GM18517 (cell line): Measurements from ENCODE around the gene PRKAR1B.
"Not testable (repeated sequence)": the region's sequence is repeated elsewhere in the genome, so short reads cannot be mapped to it uniquely, and the experiment has no call there.

Experiments
- ATAC-seq: cut with Tn5 transposase; IDR thresholded peaks from one replicate; pipeline ENCODE4 v1.9.1; 2021; ENCODE audit warnings: mild to moderate bottlenecking, moderate library complexity; ENCODE audit not compliant: unreplicated experiment

PRKAR1B gene

GRCh38 chr7:672891-673290 is 54.2 kb downstream of the PRKAR1B start:
- no peak for ATAC-seq

DNA sequence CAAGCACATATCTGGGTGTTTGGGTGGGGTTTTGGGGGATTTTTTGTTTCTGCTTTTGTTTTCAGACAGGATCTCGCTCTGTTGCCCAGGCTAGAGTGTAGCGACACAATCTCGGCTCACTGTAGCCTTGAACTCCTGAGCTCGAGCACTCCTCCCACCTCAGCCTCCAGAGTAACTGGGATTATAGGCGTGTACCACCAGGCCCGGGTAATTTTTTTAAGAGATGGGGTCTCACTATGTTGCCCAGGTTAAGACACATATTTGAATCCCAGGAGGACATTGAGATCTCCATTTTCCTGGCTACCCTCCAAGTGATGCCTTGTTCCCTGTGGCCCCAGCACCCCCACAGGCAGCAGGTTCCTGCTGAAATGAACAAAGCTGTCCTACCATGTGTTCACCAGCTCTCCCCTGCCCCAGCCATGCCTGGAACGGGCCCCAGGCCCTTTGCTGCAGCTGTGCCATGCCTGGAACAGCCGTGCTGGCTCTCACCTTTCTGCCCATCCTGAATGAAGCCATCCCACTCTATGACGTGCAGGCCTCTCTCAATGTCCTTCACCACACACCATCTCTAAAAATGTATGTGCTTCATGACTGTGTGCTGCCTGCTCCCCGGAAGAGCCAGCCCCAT is 55.6 kb downstream of the PRKAR1B start:
- ATAC-seq: no peak

- ATAC-seq: no peak
Observed at GRCh38 chr7:670501-671390, 56.3 kb downstream of the PRKAR1B start.

GRCh38 chr7:668958-669357 is 58.1 kb downstream of the PRKAR1B start:
- no peak for ATAC-seq

GRCh38 chr7:668139-668931 is 58.7 kb downstream of the PRKAR1B start:
- ATAC-seq: no peak

DNA sequence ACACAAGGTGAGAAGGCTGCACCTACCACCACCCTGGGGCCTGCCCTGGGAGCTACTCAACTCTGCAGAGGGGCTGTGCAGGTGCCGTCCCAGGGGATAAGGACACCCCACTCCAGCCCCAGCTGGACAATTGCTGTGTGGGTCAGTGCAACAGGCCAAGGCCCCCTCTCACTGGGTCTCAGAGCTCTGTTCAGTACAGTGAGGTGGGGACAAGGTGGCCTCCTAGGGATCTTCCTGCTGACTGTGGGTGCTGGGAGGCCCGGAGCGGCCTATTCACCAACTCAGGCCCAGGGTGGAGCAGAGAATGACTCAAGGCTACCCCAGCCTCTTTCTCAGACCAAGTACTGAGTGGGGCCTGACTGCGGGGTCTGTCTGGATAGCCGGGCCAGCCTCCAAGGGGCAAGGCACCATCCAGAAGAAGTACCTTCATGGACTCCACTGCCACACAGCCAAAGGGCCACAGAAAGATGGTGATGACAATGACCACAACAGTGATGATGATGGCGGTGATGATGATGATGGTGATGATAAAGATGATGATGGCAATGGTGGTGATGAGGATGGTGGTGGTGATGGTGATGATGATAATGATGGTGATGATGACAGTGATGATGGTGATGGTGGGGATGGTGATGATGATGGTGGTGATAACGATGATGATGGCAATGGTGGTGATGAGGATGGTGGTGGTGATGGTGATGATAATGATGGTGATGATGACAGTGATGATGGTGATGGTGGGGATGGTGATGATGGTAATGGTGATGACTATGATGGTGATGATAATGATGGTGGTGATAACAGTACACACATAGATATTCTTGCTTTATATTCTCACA is 60.4 kb downstream of the PRKAR1B start:
- no peak for ATAC-seq

- ATAC-seq: no peak
Observed at GRCh38 chr7:665736-666453, 61.2 kb downstream of the PRKAR1B start.

DNA sequence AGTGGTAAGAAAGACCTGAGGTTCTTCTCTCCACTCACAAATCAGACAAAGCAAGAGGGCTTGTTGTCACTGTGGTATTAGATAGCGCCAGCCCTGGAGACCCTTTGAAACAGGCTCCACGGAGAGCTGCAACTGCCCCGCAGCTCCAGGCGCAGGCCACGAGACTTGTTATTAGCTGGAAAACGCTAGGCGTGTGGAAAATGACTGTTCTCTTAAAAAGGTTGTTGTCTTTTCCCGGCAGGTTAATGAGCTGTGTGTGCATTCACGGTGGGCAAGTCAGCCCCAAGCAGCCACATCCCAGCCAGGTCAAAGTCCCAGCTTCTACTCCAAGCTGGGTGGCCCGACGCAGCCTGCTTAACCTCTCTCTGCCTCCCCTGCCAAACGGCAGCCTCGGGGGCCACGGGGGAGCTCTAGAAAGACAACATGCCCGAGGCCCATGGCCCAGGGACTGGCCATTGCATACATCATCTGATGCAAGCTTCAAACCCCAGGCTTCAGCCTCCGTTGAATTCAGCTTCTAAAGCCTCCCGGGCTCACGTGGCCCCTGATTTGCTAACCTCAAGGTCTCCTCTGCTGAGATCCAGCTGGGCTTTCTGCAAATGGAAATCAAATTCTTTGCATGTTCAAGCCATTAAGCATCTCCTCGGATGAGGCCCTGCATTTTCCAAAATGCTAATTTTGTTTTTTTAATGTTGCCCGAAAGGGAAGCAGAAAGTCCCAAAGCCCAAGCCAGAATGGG is 61.9 kb downstream of the PRKAR1B start:
- ATAC-seq: no peak

DNA sequence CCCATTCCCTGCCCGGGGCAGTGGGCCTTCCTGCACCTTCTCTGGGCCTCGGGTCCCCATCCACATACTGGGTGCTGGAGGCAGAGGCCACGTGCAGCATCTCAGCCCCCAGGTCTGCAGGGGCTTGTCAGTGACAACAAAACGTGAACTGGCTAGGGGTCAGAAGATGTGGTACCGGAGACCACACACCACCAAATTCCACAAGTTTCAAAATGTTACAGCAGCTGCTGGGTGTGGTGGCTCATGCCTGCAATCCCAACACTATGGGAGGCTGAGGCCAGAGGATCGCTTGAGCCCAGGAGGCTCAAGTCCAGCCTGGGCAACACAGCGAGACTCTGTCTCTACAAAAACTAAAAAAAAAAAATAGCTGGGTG is 62.7 kb downstream of the PRKAR1B start:
- ATAC-seq: no peak

DNA sequence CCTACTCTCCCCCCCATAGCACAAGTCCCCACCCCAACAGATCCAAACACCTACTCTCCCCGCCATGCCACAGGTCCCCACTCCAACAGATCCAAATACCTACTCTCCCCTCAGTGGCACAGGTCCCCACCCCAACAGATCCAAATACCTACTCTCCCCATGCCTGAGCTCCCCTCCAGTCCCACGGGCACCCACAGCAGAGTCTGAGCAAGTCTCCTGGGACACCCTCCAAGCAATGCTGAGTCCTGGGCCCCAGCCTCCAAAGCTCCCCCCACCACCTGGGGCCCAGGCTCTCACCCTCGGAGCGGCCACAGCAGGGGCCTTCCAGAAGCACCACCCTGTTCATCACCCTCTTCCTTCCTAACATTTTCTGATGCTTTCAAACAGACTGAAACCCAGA is 64.5 kb downstream of the PRKAR1B start:
- no peak for ATAC-seq

- no peak for ATAC-seq
Observed at GRCh38 chr7:659996-660395, 67.1 kb downstream of the PRKAR1B start.

GRCh38 chr7:659306-659847 is 67.7 kb downstream of the PRKAR1B start:
- ATAC-seq: no peak

DNA sequence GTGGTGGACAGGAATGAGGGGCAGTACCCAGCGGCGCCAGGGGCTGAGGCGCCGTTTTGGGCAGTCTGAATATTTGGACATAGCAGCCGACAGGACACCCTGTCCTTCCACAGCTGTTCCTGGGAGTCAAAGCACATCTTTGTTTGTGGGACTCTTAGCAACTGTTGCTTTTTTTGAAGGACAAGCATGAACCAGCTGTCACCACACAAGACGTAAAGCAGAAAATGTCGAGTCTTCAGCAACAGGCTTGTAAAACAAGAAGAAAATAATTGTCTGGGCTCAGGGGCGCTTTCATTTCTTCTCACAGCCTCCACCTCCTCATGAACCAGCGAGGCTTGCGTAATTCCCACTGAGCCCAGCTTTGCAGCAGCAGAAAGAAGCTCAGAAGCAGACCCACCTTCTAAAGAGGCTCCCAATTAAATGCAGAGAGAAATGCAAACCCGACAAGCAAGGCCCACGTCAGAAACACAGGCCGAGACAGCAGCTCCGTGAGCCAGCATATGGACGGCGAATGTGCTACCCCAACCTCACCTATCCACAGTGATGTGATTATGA is 69.4 kb downstream of the PRKAR1B start:
- ATAC-seq: no peak

DNA sequence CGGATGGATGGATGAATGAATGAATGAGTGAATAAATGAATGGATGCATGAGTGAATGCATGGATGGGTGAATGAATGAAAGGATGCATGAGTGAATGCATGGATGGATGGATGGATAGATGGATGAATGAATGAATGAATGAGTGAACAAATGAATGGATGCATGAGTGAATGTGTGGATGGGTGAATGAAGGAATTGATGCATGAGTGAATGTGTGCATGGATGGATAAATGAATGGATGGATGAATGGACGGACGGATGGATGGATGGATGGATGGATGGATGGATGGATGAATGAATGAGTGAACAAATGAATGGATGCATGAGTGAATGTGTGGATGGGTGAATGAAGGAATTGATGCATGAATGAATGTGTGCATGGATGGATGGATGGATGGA is 70.1 kb downstream of the PRKAR1B start:
- ATAC-seq: not testable (repeated sequence)

- no peak for ATAC-seq
Observed at GRCh38 chr7:655758-656157, 71.3 kb downstream of the PRKAR1B start.

GRCh38 chr7:653829-654764 is 73.0 kb downstream of the PRKAR1B start:
- no peak for ATAC-seq

DNA sequence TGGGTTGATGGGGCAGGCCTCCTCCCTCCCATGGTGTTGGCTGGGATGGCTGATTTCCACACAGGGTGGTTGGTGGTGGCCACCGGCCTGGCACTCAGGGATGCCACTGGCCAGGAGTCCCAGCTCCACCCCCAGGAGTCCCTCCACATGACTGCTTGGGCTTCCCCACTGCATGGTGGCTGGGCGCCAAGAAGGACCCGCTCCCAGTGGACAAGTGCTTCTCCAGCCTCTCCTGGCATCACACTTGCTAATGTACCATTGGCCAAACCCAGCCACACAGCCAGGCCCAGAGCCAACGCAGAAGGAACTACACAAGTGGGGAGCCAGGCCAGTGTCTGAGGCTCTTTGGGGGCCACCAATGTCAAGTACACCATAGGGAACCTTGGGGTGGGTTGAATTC is 74.2 kb downstream of the PRKAR1B start:
- ATAC-seq: no peak

- not testable (repeated sequence) for ATAC-seq
Observed at GRCh38 chr7:652167-652566, 74.9 kb downstream of the PRKAR1B start.
